GM12878 (cell line): Measurements from ENCODE around the gene TMEM174. TPM values are rescaled to one million over a fixed set of nuclear protein-coding genes. Genes with fewer than 3 reads are reported as not detected.

Experiments
- ATAC-seq: fragments of 200-7000 bp; cut with Tn5 transposase; 3 replicates; pipeline ENCODE4 v1.9.1; 2020; ENCODE audit warnings: mild to moderate bottlenecking, moderate library complexity
- BruUV-seq: library from RNA; stranded (reverse); fragments of 400-500 nt; replicated peaks from 2 replicates; lab custom pipeline; 2021; lab: Mats Ljungman, UMichigan
- CTCF ChIA-PET: fragments of 300-600 bp; sonication (Branson Sonifier 250); formaldehyde crosslinking; extraction: SDS; loops from one replicate; lab custom pipeline; 2021; ENCODE audit warnings: inconsistent platforms; lab: Yijun Ruan, JAX
- POLR2A ChIA-PET: fragments of 350-600 bp; formaldehyde crosslinking; extraction: SDS; loops from one replicate; lab custom pipeline; 2021; ENCODE audit warnings: inconsistent platforms; lab: Charles Lee
- RAD21 ChIA-PET: fragments of 300-600 bp; sonication (Branson Sonifier 250); formaldehyde crosslinking; loops from one replicate; lab custom pipeline; 2023; ENCODE audit warnings: antibody characterized with exemption; ENCODE audit not compliant: unreplicated experiment; lab: Charles Lee
- SMC1A ChIA-PET: fragments of 300-600 bp; sonication (Branson Sonifier 250); formaldehyde crosslinking; loops from one replicate; lab custom pipeline; 2023; ENCODE audit not compliant: unreplicated experiment, uncharacterized antibody; lab: Charles Lee
- DNase-seq: peaks from one replicate; pipeline ENCODE4 v3.0.0-alpha.2; 2011; ENCODE audit warnings: low read depth, low spot score
- FAIRE-seq: peaks from 3 replicates; lab custom pipeline; 2011; peaks lifted over from hg19 to GRCh38; lab: Jason Lieb, UNC
- H2AFZ ChIP-seq: 2 replicates; pipeline ENCODE4 v1.6.0; 2011; ENCODE audit warnings: low read depth, low read length, control low read depth; ENCODE audit not compliant: control insufficient read depth
- H3K27ac ChIP-seq: 2 replicates; pipeline ENCODE4 v1.5.1; 2011; ENCODE audit warnings: control low read depth; ENCODE audit not compliant: control insufficient read depth, insufficient read depth
- H3K27me3 ChIP-seq, 2 experiments: replicated peaks in 1 of 2; 2 replicates each; pipeline versions ENCODE4 v1.6.0 to v1.6.1; 2011; ENCODE audit warnings: low read length in 1 of 2; ENCODE audit not compliant: control insufficient read depth in 2 of 2, insufficient read depth in 2 of 2
- H3K36me3 ChIP-seq, 2 experiments: 2 replicates each; pipeline ENCODE4 v1.5.1; 2011; ENCODE audit warnings: low read length in 1 of 2; ENCODE audit not compliant: control insufficient read depth in 2 of 2, insufficient read depth in 2 of 2
- H3K4me1 ChIP-seq: 2 replicates; pipeline ENCODE4 v1.6.1; 2011; ENCODE audit warnings: mild to moderate bottlenecking, low read length, moderate library complexity, mixed read lengths; ENCODE audit not compliant: control insufficient read depth, insufficient read depth
- H3K4me2 ChIP-seq: 2 replicates; pipeline ENCODE4 v1.6.0; 2011; ENCODE audit warnings: control low read depth; ENCODE audit not compliant: control insufficient read depth, insufficient read depth
- H3K4me3 ChIP-seq: fragments of 200-600 bp; sonication (generic); 2 replicates; pipeline ENCODE4 v1.5.1; 2016
- H3K79me2 ChIP-seq: 2 replicates; pipeline ENCODE4 v1.6.0; 2011; ENCODE audit warnings: low read length; ENCODE audit not compliant: control insufficient read depth, insufficient read depth
- H3K9ac ChIP-seq: 2 replicates; pipeline ENCODE4 v1.8.0; 2011; ENCODE audit warnings: low read length, control low read depth, mixed read lengths; ENCODE audit not compliant: control insufficient read depth, insufficient read depth
- H3K9me3 ChIP-seq: replicated peaks from 3 replicates; pipeline ENCODE4 v1.5.1; 2011; ENCODE audit warnings: mild to moderate bottlenecking, low read length; ENCODE audit not compliant: control insufficient read depth, insufficient read depth
- H4K20me1 ChIP-seq: 2 replicates; pipeline ENCODE4 v1.6.0; 2011; ENCODE audit not compliant: control insufficient read depth, insufficient read depth
- BCL11A ChIP-seq: IDR thresholded peaks from 2 replicates; pipeline ENCODE4 v1.6.1; 2011; ENCODE audit warnings: low read depth, low read length
- BMI1 ChIP-seq: fragments of 450-650 bp; IDR thresholded peaks from 2 replicates; pipeline ENCODE4 v1.6.1; 2016; ENCODE audit warnings: mild to moderate bottlenecking, moderate library complexity, borderline replicate concordance
- CHD2 ChIP-seq: IDR thresholded peaks from 2 replicates; pipeline ENCODE4 v1.6.1; 2011; ENCODE audit warnings: low read depth, low read length, improper control_type of control experiment, borderline replicate concordance
- CHD4 ChIP-seq: fragments of 200-600 bp; sonication (generic); IDR thresholded peaks from 2 replicates; pipeline ENCODE4 v1.6.1; 2016; ENCODE audit warnings: mild to moderate bottlenecking
- E2F4 ChIP-seq: IDR thresholded peaks from 2 replicates; pipeline ENCODE4 v1.6.1; 2012; ENCODE audit warnings: low read depth, low read length, improper control_type of control experiment
- EED ChIP-seq: sonication (generic); IDR thresholded peaks from 2 replicates; pipeline ENCODE4 v1.6.1; 2016; ENCODE audit warnings: antibody characterized with exemption, low read depth
- ELK1 ChIP-seq: IDR thresholded peaks from 2 replicates; pipeline ENCODE4 v1.6.1; 2012; ENCODE audit warnings: low read depth, low read length, improper control_type of control experiment
- EZH2 ChIP-seq: IDR thresholded peaks from 2 replicates; pipeline ENCODE4 v1.6.1; 2012; ENCODE audit warnings: low read depth, mild to moderate bottlenecking, control low read depth, inconsistent platforms, low read length, borderline replicate concordance; ENCODE audit not compliant: control insufficient read depth
- GATAD2B ChIP-seq: fragments of 450-650 bp; conservative IDR thresholded peaks from 2 replicates; pipeline ENCODE4 v1.6.1; 2017; ENCODE audit warnings: low read depth, mild to moderate bottlenecking, moderate library complexity
- HCFC1 ChIP-seq: fragments of 150-350 bp; IDR thresholded peaks from 2 replicates; pipeline ENCODE4 v1.6.1; 2014; ENCODE audit warnings: low read length
- IKZF2 ChIP-seq, 2 experiments: fragments of 450-650 bp; IDR thresholded peaks; 2 replicates each; pipeline ENCODE4 v1.6.1; 2017; ENCODE audit warnings: mild to moderate bottlenecking in 2 of 2, moderate library complexity in 2 of 2
- IRF4 ChIP-seq: IDR thresholded peaks from 2 replicates; pipeline ENCODE4 v1.6.1; 2011; ENCODE audit warnings: low read depth, low read length
- JUNB ChIP-seq: IDR thresholded peaks from 2 replicates; pipeline ENCODE4 v1.6.1; 2016; ENCODE audit warnings: antibody characterized with exemption, mild to moderate bottlenecking
- LARP7 ChIP-seq: fragments of 450-650 bp; IDR thresholded peaks from 2 replicates; pipeline ENCODE4 v1.6.1; 2017; ENCODE audit warnings: mild to moderate bottlenecking
- MYC ChIP-seq: IDR thresholded peaks from 2 replicates; pipeline ENCODE4 v1.6.1; 2011; ENCODE audit warnings: mild to moderate bottlenecking, low read length, moderate library complexity, inconsistent platforms; ENCODE audit not compliant: insufficient read depth, insufficient replicate concordance, insufficient read length, severe bottlenecking
- PBX3 ChIP-seq: IDR thresholded peaks from 2 replicates; pipeline ENCODE4 v1.6.1; 2011; ENCODE audit warnings: mild to moderate bottlenecking, low read depth, low read length, moderate library complexity; ENCODE audit not compliant: insufficient replicate concordance
- POLR2AphosphoS2 ChIP-seq: IDR thresholded peaks from 2 replicates; pipeline ENCODE4 v1.6.1; 2011; ENCODE audit warnings: low read depth, mild to moderate bottlenecking, low read length, improper control_type of control experiment, moderate library complexity
- RELA ChIP-seq: fragments of 450-650 bp; IDR thresholded peaks from 2 replicates; pipeline ENCODE4 v1.8.0; 2014; ENCODE audit warnings: borderline replicate concordance; ENCODE audit not compliant: partially characterized antibody
- SIN3A ChIP-seq: IDR thresholded peaks from 2 replicates; pipeline ENCODE4 v1.6.1; 2012; ENCODE audit warnings: low read depth, low read length, improper control_type of control experiment
- TARDBP ChIP-seq: IDR thresholded peaks from 2 replicates; pipeline ENCODE4 v1.6.1; 2016; ENCODE audit warnings: borderline replicate concordance
- TCF3 ChIP-seq: IDR thresholded peaks from 2 replicates; pipeline ENCODE4 v1.6.1; 2012; ENCODE audit warnings: low read depth, mild to moderate bottlenecking, low read length, borderline replicate concordance; ENCODE audit not compliant: insufficient read depth
- ZNF217 ChIP-seq: fragments of 450-650 bp; IDR thresholded peaks from 2 replicates; pipeline ENCODE4 v1.6.1; 2017; ENCODE audit warnings: antibody characterized with exemption, mild to moderate bottlenecking
- WGBS: methylation state at CpG from one replicate; pipeline ENCODE4 v1.1.6; 2016; ENCODE audit warnings: low lambda C conversion rate; ENCODE audit not compliant: insufficient replicate concordance, insufficient coverage; ENCODE audit errors: missing lambda C conversion rate; 5-methylcytosine and 5-hydroxymethylcytosine counted together
- in situ Hi-C: fragments of 300-500 bp; cut with MboI; formaldehyde crosslinking; loops from 9 replicates; pipeline ENCODE4 v1.14.3; 2018; ENCODE audit warnings: mixed read lengths
- intact Hi-C: fragments of 100-400 bp; cut with micrococcal nuclease; formaldehyde crosslinking; loops from one replicate; pipeline ENCODE4 v1.14.2; 2022; ENCODE audit not compliant: unreplicated experiment
- polyA plus RNA-seq, 11 experiments: library from polyadenylated mRNA; depleted of rRNA in 4 of 11; unstranded in 6 of 11; stranded (reverse) in 5 of 11; fragments of >200 nt; fragmentation: Nextera tagmentation in 4 of 11; fragmentation: Illumina TruSeq in 1 of 11; extraction: Ambion mirVana in 4 of 11; extraction: Trizol in 1 of 11; gene quantifications; 1 replicate in 1 of 11; 2 replicates in 10 of 11; pipeline versions ENCODE4 v1.2.1 to v1.2.3, GENCODE V29; 2011 to 2016; ENCODE audit warnings: inconsistent platforms in 2 of 11, missing spikeins in 2 of 11, low read depth in 1 of 11
- total RNA-seq, 4 experiments: library from RNA; depleted of rRNA in 3 of 4; stranded (reverse); fragments of >200 nt in 3 of 4; fragmentation: Illumina TruSeq in 1 of 4; extraction: Trizol in 1 of 4; gene quantifications; 2 replicates each; pipeline versions ENCODE4 v1.2.1 to v1.2.3, GENCODE V29; 2013 to 2021
- TF ChIP-seq, protein P1 (sequence below): fragments of 450-650 bp; IDR thresholded peaks from 2 replicates; pipeline ENCODE4 v1.6.1; 2016; ENCODE audit warnings: mild to moderate bottlenecking

Gene TMEM174
- total and polyA plus RNA-seq, 10 of the 15 experiments (the other 5 are each of a cell fraction or from before 2014, with no cell fraction given), result not detected

GRCh38 chr5:73213566-73213998 lies 40.6 kb downstream of the TMEM174 start:
- H3K4me2 ChIP-seq, result peak overlapping the region; percentile 0; the same call in 1 of the 2 replicates
- ChIA-PET RAD21 (no interaction called here), POLR2A (no interaction called here), CTCF (interaction anchor here (2.3 kb wide), 1 partner anchor 238 kb away, joined by 8 read pairs; no protein-coding TSS in a partner anchor), SMC1A (no interaction called here)
- no peak overlapping the region for H2AFZ ChIP-seq
- no TSS peak for BruUV-seq
- FAIRE-seq, result no peak
- no peaks in the 10 kb centered on the region for H3K36me3 ChIP-seq
- H3K27me3 ChIP-seq, result peaks cover 14 to 16% of the 10 kb centered on the region in 2 experiments
- in situ Hi-C loops, result no loop called here
- ATAC-seq, result peak; percentile 39
- intact Hi-C loops, result no loop called here
- no peaks in the 10 kb centered on the region for H3K9me3 ChIP-seq
- H3K9ac ChIP-seq, result no peak overlapping the region
- H3K27ac ChIP-seq, result no peak overlapping the region
- H3K4me1 ChIP-seq, result peaks cover 7% of the 10 kb centered on the region
- H3K4me3 ChIP-seq, result no peak overlapping the region
- DNase-seq, result peak; percentile 25
- WGBS, result 17% methylated on average over 6 of the region's 6 CpGs
- no peaks in the 10 kb centered on the region for H4K20me1 ChIP-seq
- H3K79me2 ChIP-seq, result no peaks in the 10 kb centered on the region
- TF ChIP-seq GATAD2B (no peak), IRF4 (0 out of 2 replicates have a peak, but pooled peaks have one; percentile 67), EZH2 (no peak), CHD4 (no peak), E2F4 (no peak), SIN3A (no peak), LARP7 (no peak), PBX3 (no peak), IKZF2 (IDR thresholded peaks at IDR 0.05) (peak in 1 of 2 experiments; percentile 20; a peak in 2 of 4 replicates), BMI1 (no peak), HCFC1 (no peak), POLR2AphosphoS2 (no peak), EED (peak; percentile 49; the same call in 1 of the 2 replicates), JUNB (peak; percentile 42; the same call in 1 of the 2 replicates), TARDBP (no peak), ELK1 (no peak), CHD2 (no peak), MYC (no peak), ZNF217 (no peak), BCL11A (0 out of 2 replicates have a peak, but pooled peaks have one; percentile 7), TCF3 (no peak), RELA (no peak)
- TF ChIP-seq, protein P1, sequence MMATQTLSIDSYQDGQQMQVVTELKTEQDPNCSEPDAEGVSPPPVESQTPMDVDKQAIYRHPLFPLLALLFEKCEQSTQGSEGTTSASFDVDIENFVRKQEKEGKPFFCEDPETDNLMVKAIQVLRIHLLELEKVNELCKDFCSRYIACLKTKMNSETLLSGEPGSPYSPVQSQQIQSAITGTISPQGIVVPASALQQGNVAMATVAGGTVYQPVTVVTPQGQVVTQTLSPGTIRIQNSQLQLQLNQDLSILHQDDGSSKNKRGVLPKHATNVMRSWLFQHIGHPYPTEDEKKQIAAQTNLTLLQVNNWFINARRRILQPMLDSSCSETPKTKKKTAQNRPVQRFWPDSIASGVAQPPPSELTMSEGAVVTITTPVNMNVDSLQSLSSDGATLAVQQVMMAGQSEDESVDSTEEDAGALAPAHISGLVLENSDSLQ, result no peak
